Fibroblast of pulmonary artery (primary cell): ENCODE data around the gene AGT.
A peak's percentile ranks its signal among the peaks of the same experiment; 100 is the strongest.

ENCODE experiments used
- DNase-seq: peaks from one replicate; pipeline ENCODE4 v3.0.0-alpha.2; 2010; ENCODE audit warnings: low read depth
- H3K4me3 ChIP-seq: replicated peaks from 2 replicates; pipeline ENCODE4 v1.5.1; 2011; ENCODE audit warnings: low read depth, mild to moderate bottlenecking, control low read depth, low read length, moderate library complexity
- CTCF ChIP-seq: IDR thresholded peaks from 2 replicates; pipeline ENCODE4 v1.5.1; 2011; ENCODE audit warnings: mild to moderate bottlenecking, control low read depth, low read length, inconsistent platforms; ENCODE audit errors: missing control alignments

Gene AGT

GRCh38 chr1:230754796-230755195 lies 40.9 kb upstream of the AGT start:
- TF ChIP-seq CTCF, result no peak
- no peak overlapping the region for H3K4me3 ChIP-seq
- DNase-seq, result no peak

GRCh38 chr1:230753586-230754251 lies 39.8 kb upstream of the AGT start:
- no peak for TF ChIP-seq CTCF
- H3K4me3 ChIP-seq, result no peak overlapping the region
- peak; percentile 26 for DNase-seq

GRCh38 chr1:230753191-230753585 lies 39.3 kb upstream of the AGT start:
- H3K4me3 ChIP-seq, result no peak overlapping the region
- no peak for DNase-seq

GRCh38 chr1:230752407-230752806 lies 38.5 kb upstream of the AGT start:
- no peak overlapping the region for H3K4me3 ChIP-seq
- no peak for DNase-seq
- no peak for TF ChIP-seq CTCF

More at GRCh38 chr1:230753191-230753585, 39.3 kb upstream of the AGT start:
- TF ChIP-seq CTCF, result no peak

GRCh38 chr1:230750986-230751625 lies 37.2 kb upstream of the AGT start:
- no peak overlapping the region for H3K4me3 ChIP-seq
- no peak for TF ChIP-seq CTCF
- DNase-seq, result no peak

GRCh38 chr1:230750576-230750975 lies 36.7 kb upstream of the AGT start:
- no peak for DNase-seq
- TF ChIP-seq CTCF, result no peak
- H3K4me3 ChIP-seq, result no peak overlapping the region

GRCh38 chr1:230749635-230750034 lies 35.7 kb upstream of the AGT start:
- DNase-seq, result no peak
- H3K4me3 ChIP-seq, result no peak overlapping the region
- TF ChIP-seq CTCF, result no peak
